ENCODE data around the gene GUCD1. TPM values are rescaled to one million over a fixed set of nuclear protein-coding genes. Genes with fewer than 3 reads are reported as not detected.
A peak's percentile ranks its signal among the peaks of the same experiment; 100 is the strongest.
"Not testable (repeated sequence)": the region's sequence is repeated elsewhere in the genome, so short reads cannot be mapped to it uniquely, and the experiment has no call there.

GUCD1 gene
- total RNA-seq, 4 donors from 2014 or later = 48.2 to 98.8 (median 76.2) TPM

- TF ChIP-seq CTCF (IDR thresholded peaks at IDR 0.05) = no peak
- TF ChIP-seq POLR2A (IDR thresholded peaks at IDR 0.05) = no peak
- H3K36me3 ChIP-seq = peaks cover 0 to 6% (median 0%) of the 10 kb centered on the region in 3 donors
- peak overlapping the region; percentile 74 to 91 (median 84) for H3K27ac ChIP-seq
- DNase-seq = no peak
- no peaks in the 10 kb centered on the region for H3K9me3 ChIP-seq
- intact Hi-C loops (cut with DNase I) = no loop called here
- H3K4me3 ChIP-seq = no peak overlapping the region
- H3K4me1 ChIP-seq = peaks cover 12 to 35% (median 25%) of the 10 kb centered on the region in 3 donors
- WGBS, 2 donors = 54 to 60% methylated on average over 4 to 6 of the region's 16 CpGs
- H3K27me3 ChIP-seq = no peaks in the 10 kb centered on the region
These were observed 39.1 kb upstream of the GUCD1 start for GRCh38 chr22:24593836-24594568.

GRCh38 chr22:24593559-24593835, 38.6 kb upstream of the GUCD1 start:
- Histone ChIP-seq H3K36me3 (peaks cover 0 to 11% (median 0%) of the 10 kb centered on the region in 3 donors), H3K4me1 (peaks cover 12 to 35% (median 25%) of the 10 kb centered on the region in 3 donors), H3K27ac (peak overlapping the region; percentile 74 to 91 (median 84)), H3K4me3 (peak overlapping the region in 3 of 4 donors; percentile 62 to 93 (median 78))
- DNase-seq; intact Hi-C loops (cut with DNase I); H3K27me3 ChIP-seq; H3K9me3 ChIP-seq: not testable (repeated sequence)
- WGBS, 2 donors = 87 to 92% methylated on average over 7 to 9 of the region's 10 CpGs

GRCh38 chr22:24592851-24593558, 38.1 kb upstream of the GUCD1 start, which contains the start of gene LRRC75B:
TSS of gene LRRC75B (minus strand) at chr22:24593073. CDS start at chr22:24593039, 34 bp downstream.
- H3K4me3 ChIP-seq = peak within 1 kb of the TSS; percentile 59 to 93 (median 70)
- peaks cover 0 to 16% (median 0%) of the 10 kb centered on the region in 3 donors for H3K36me3 ChIP-seq
- TF ChIP-seq POLR2A (IDR thresholded peaks at IDR 0.05) = peak in 2 of 4 donors; percentile 41 to 47
- TF ChIP-seq CTCF (IDR thresholded peaks at IDR 0.05) = no peak
- H3K27me3 ChIP-seq = no peaks in the 10 kb centered on the region
- no peaks in the 10 kb centered on the region for H3K9me3 ChIP-seq
- WGBS, 2 donors = 31 to 60% methylated on average over 1 to 8 of the region's 72 CpGs
- intact Hi-C loops (cut with DNase I) = no loop called here
- no peak for DNase-seq
- peak within 1 kb of the TSS; percentile 78 to 91 (median 84) for H3K27ac ChIP-seq
- peaks cover 12 to 35% (median 25%) of the 10 kb centered on the region in 3 donors for H3K4me1 ChIP-seq

GRCh38 chr22:24592058-24592850, 37.3 kb upstream of the GUCD1 start:
- peak overlapping the region; percentile 59 to 93 (median 70) for H3K4me3 ChIP-seq
- DNase-seq = no peak
- 10 to 12% methylated on average over 12 to 26 of the region's 33 CpGs for WGBS, 2 donors

More at GRCh38 chr22:24592058-24592850, 37.3 kb upstream of the GUCD1 start:
- H3K9me3 ChIP-seq = no peaks in the 10 kb centered on the region
- TF ChIP-seq CTCF (IDR thresholded peaks at IDR 0.05) (no peak), POLR2A (IDR thresholded peaks at IDR 0.05) (no peak)
- no peaks in the 10 kb centered on the region for H3K27me3 ChIP-seq
- H3K27ac ChIP-seq = peak overlapping the region; percentile 78 to 91 (median 84)
- intact Hi-C loops (cut with DNase I) = no loop called here
- H3K4me1 ChIP-seq = peaks cover 12 to 35% (median 25%) of the 10 kb centered on the region in 3 donors
- peaks cover 0 to 24% (median 0%) of the 10 kb centered on the region in 3 donors for H3K36me3 ChIP-seq

All from esophagus squamous epithelium (tissue), 5 donors.